ENCODE measurements around the gene OR10A3. TPM values are rescaled to one million over a fixed set of nuclear protein-coding genes. Genes with fewer than 3 reads are reported as not detected.
"Not testable (repeated sequence)": the region's sequence is repeated elsewhere in the genome, so short reads cannot be mapped to it uniquely, and the experiment has no call there.

OR10A3 gene
- total RNA-seq = not detected

GRCh38 chr11:7941608-7942007, at the start of gene OR10A3:
Gene OR10A3 (minus strand): TSS chr11:7941708. CDS start chr11:7939520, 2,188 bp downstream.
- TF ChIP-seq CTCF (IDR thresholded peaks at IDR 0.05) (no peak), POLR2A (IDR thresholded peaks at IDR 0.05) (no peak), POLR2AphosphoS5 (IDR thresholded peaks at IDR 0.05) (no peak)
- intact Hi-C loops (cut with DNase I; ENCODE audit: low total_unique reads) = loop anchor here (5.0 kb wide), 1 partner anchor 1229 kb away; no protein-coding TSS in a partner anchor
- Histone ChIP-seq H3K9me3 (peaks cover 18 to 25% of the 10 kb centered on the region in 2 donors), H3K4me3 (no peak within 1 kb of the TSS), H3K4me1 (no peaks in the 10 kb centered on the region), H3K27me3 (no peaks in the 10 kb centered on the region), H3K27ac (no peak within 1 kb of the TSS), H3K36me3 (no peaks in the 10 kb centered on the region)
- DNase-seq (ENCODE audit: low spot score in 2 of 2) = no peak

- Histone ChIP-seq H3K4me1 (peaks cover 10 to 14% of the 10 kb centered on the region in 2 donors), H3K27ac (peak overlapping the region; percentile 66 to 84), H3K4me3 (peak overlapping the region; percentile 59 to 91 (median 70))
- not testable (repeated sequence) for H3K27me3 ChIP-seq; H3K36me3 ChIP-seq; DNase-seq (ENCODE audit: low spot score in 2 of 2); H3K9me3 ChIP-seq
- intact Hi-C loops (cut with DNase I; ENCODE audit: low total_unique reads) = loop anchor here (10.0 kb wide), 1 partner anchor 93 kb away; no protein-coding TSS in a partner anchor
Observed at GRCh38 chr11:7987560-7987883, 46.0 kb upstream of the OR10A3 start.

- no peaks in the 10 kb centered on the region for H3K36me3 ChIP-seq
- TF ChIP-seq POLR2A (IDR thresholded peaks at IDR 0.05) = no peak
- peak; percentile 60 to 80 (median 73) for TF ChIP-seq POLR2AphosphoS5 (IDR thresholded peaks at IDR 0.05)
- peak; percentile 92 to 97 (median 92) for TF ChIP-seq CTCF (IDR thresholded peaks at IDR 0.05)
- H3K27me3 ChIP-seq = no peaks in the 10 kb centered on the region
- peak within 1 kb of the TSS; percentile 81 to 89 for H3K27ac ChIP-seq
- no peaks in the 10 kb centered on the region for H3K9me3 ChIP-seq
- peak within 1 kb of the TSS; percentile 59 to 91 (median 70) for H3K4me3 ChIP-seq
- intact Hi-C loops (cut with DNase I; ENCODE audit: low total_unique reads) = loop anchor here (10.0 kb wide), 1 partner anchor 92 kb away; no protein-coding TSS in a partner anchor
- H3K4me1 ChIP-seq = peaks cover 10 to 14% of the 10 kb centered on the region in 2 donors
- peak; percentile 86 to 95 for DNase-seq (ENCODE audit: low spot score in 2 of 2)
Observed at GRCh38 chr11:7986768-7987559, 45.5 kb upstream of the OR10A3 start, which contains the start of gene EIF3F. Gene EIF3F (plus strand): TSS chr11:7987337. CDS start chr11:7987353, 16 bp downstream.

GRCh38 chr11:7983832-7984590, 42.5 kb upstream of the OR10A3 start:
- no peak for DNase-seq (ENCODE audit: low spot score in 2 of 2)
- Histone ChIP-seq H3K27ac (no peak overlapping the region), H3K27me3 (no peaks in the 10 kb centered on the region), H3K9me3 (no peaks in the 10 kb centered on the region), H3K4me3 (no peak overlapping the region), H3K36me3 (no peaks in the 10 kb centered on the region), H3K4me1 (peaks cover 10 to 13% of the 10 kb centered on the region in 2 donors)
- no peak for TF ChIP-seq POLR2AphosphoS5 (IDR thresholded peaks at IDR 0.05)
- no peak for TF ChIP-seq CTCF (IDR thresholded peaks at IDR 0.05)
- no peak for TF ChIP-seq POLR2A (IDR thresholded peaks at IDR 0.05)
- intact Hi-C loops (cut with DNase I; ENCODE audit: low total_unique reads) = loop anchor here (10.0 kb wide), 1 partner anchor 89 kb away; no protein-coding TSS in a partner anchor

- Histone ChIP-seq H3K4me3 (no peak overlapping the region), H3K4me1 (peaks cover 0 to under 1% of the 10 kb centered on the region in 2 donors), H3K36me3 (no peaks in the 10 kb centered on the region), H3K9me3 (no peaks in the 10 kb centered on the region), H3K27me3 (no peaks in the 10 kb centered on the region), H3K27ac (no peak overlapping the region)
- TF ChIP-seq CTCF (IDR thresholded peaks at IDR 0.05) = no peak
- no peak for TF ChIP-seq POLR2AphosphoS5 (IDR thresholded peaks at IDR 0.05)
- TF ChIP-seq POLR2A (IDR thresholded peaks at IDR 0.05) = no peak
- no peak for DNase-seq (ENCODE audit: low spot score in 2 of 2)
- intact Hi-C loops (cut with DNase I; ENCODE audit: low total_unique reads) = loop anchor here (10.0 kb wide), 1 partner anchor 88 kb away; no protein-coding TSS in a partner anchor
Observed at GRCh38 chr11:7982582-7983119, 41.1 kb upstream of the OR10A3 start.

All from breast epithelium (tissue), 4 donors.